Hematopoietic multipotent progenitor cell treated with erythropoietin and hydrocortisone succinate and interleukin-3 and kit ligand, for 4 days (in vitro differentiated cells): ENCODE results near the gene MRPS9.

Experiments used
- DNase-seq: peaks from one replicate; pipeline ENCODE4 v3.0.0-alpha.2; 2015

The MRPS9 gene

DNA sequence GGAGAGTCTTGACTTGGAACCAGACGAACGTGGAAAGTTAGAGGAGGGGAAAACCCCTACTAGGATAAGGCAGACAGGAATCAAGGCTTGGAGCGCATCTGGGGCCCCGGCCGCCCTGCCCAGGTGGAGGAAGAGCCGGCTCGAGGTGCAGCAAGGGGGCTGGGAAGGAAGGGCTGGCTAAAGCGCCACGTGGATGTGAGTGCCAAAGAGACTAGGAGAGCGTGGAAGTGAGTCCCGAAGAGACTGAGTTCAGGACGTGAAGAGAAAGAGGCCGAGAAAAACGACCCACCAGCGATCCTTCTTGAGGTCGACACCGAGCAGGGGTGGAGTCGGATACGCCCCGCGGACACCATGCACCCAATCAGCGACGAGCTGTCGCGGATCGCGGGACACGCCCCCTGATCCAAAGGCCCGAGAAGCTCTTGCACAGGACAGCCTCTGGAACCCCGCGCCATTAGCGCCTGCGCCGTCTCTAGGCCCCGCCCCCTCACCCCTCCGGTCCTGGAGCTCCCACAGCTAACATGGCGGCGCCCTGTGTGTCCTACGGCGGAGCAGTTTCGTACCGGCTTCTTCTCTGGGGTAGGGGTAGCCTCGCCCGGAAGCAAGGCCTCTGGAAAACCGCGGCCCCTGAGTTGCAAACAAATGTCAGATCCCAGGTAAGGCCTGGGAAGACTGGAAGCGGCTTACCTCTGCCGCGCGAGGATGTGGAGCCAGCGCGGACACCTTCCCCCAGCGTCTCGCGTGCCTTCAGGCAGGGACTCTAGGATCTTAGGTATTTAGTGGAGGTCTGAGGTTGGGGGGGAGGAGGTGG is at the start of gene MRPS9:
TSS of gene MRPS9 (plus strand) at position 498 of the 811 bp plus-strand sequence. CDS start at position 522, 24 bp downstream.
- DNase-seq: peak; percentile 99

GRCh38 chr2:105005181-105005951 is 32.5 kb upstream of the MRPS9 start:
- DNase-seq: no peak

GRCh38 chr2:105007367-105007766 is 30.5 kb upstream of the MRPS9 start:
- no peak for DNase-seq

DNA sequence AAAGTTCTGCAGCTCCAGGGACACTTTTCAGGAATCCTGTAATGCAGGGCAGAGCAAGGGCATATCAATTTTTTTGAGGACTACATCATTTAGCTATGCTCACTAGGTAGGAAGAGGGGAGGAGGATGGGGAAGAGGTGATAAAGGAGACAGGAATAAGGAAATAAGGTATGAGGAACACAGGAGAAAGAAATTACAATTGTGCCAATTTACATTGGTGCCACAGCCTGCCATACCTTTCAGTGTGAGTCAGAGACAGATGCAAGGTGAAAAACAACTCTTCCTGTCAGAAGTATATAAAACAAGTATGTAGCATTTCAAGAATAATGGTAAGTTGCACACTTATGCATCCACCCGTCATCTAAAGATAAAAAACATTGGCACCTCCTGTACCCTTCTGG is 5.4 kb upstream of the MRPS9 start:
- DNase-seq: no peak

GRCh38 chr2:105034170-105034569 is 3.7 kb upstream of the MRPS9 start:
- no peak for DNase-seq

DNA sequence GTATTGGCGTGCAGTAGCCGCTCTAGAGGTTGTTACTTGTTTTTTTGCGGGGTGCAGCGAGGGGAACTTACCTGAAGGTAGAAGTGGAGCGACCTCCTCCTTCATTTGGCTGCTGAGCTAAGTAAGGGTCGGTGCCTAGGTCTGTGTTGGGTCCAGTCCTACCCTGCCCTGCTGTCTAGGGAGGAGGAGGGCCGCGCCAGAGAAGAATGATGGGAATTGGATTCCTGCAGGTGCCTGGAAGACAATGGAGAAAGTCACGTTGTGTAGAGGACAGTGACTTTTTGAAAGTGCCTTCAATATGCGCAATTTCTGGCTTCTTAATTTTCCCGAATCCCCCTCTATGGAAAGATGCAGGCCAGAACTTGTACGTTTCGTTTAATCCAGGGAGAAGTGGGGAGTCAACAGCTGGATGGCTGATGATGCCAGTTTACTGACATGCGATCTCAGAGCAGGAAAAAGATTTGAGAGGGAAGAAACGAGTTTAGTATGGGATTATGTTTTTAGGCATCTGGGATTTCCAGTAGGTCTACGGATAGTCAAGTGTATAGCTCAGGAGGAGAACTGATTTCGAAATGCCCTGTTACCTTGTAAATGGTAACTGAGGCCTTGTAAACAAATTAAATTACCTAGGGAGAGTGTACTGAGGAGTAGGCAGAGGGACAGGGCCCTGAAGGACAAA is 653 bp downstream of the MRPS9 start:
- peak; percentile 24 for DNase-seq

DNA sequence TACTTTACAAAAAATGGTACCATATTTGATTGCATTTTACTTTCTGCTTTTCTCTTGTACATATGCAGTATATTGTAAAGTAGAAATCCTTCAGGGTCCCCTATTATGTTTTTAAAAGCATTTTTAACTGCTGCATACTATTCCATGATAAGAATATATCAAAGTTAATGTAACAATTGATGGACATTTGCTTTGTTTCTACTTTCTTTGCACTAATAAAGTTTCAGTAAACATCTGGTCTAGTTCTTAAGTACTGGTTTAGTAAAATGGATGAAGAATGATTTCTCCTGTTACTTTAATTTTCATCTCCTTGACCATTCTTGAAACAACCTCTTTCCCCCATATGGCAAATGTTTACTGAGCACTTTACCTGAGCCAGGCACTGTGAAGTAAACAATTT is 1.7 kb downstream of the MRPS9 start:
- DNase-seq: no peak

- peak; percentile 42 for DNase-seq
Observed at GRCh38 chr2:105042189-105042588, 4.3 kb downstream of the MRPS9 start.

GRCh38 chr2:105052773-105053172 is 14.9 kb downstream of the MRPS9 start:
- DNase-seq: peak; percentile 85

- DNase-seq: peak; percentile 19
Observed at GRCh38 chr2:105055613-105056012, 17.7 kb downstream of the MRPS9 start.

DNA sequence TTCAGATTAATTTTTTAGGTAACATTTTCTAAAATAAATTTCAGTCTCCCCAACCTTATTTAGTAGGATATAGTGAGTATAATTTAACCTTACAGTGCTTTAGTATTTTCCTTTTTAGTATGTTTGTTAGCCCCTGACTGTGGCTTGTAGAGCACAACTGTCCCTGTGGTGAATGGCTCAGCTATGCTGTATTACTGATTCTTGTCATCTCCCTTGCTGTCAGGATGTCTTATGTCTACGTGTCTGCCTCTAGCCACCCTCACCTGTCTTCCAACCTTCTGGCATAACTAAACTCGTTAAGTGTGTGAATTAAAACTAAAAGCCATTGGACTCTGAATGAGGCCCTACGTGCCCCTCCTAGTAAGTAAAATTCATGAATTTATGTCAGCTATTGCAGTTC is 18.4 kb downstream of the MRPS9 start:
- no peak for DNase-seq

DNA sequence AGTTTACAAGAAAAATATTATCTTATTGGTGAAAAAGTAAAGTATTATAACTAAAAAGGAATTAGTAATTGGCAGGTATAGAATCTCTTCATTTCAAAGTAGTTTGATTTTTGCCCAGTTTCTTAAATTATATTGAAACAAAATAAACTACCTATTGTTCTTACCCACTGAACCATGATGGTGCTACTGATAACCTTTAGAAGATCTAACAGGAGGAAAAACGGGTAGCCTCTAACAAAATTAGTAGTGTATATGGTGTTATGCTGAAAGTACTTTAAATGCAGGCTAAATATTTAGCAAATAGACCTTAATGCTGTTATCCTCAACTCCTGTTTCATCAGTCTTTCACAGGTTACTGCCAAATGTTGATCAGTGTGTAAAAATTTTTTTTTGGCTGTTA is 19.1 kb downstream of the MRPS9 start:
- DNase-seq: no peak

- DNase-seq: no peak
Observed at GRCh38 chr2:105061560-105061959, 23.7 kb downstream of the MRPS9 start.

- DNase-seq: peak; percentile 33
Observed at GRCh38 chr2:105062158-105062557, 24.3 kb downstream of the MRPS9 start.

DNA sequence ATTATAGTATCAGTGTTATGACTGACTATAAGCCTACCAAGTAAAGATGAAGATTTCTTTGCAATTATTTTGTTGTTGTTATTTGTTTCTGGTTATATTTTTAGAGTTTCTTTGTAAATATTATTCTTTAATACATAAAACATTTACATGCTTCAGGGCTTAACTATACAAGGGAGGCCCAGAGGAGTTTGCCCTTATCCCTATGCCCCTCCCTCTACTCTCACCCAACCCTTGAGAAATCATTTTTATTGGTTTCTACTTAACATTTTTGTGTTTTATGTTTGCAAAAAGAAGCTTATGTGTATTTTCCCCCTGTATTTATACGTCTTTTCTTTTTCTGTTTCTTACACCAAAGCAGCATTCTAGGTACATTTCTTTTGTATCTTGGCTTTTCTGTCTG is 30.5 kb downstream of the MRPS9 start:
- no peak for DNase-seq

DNA sequence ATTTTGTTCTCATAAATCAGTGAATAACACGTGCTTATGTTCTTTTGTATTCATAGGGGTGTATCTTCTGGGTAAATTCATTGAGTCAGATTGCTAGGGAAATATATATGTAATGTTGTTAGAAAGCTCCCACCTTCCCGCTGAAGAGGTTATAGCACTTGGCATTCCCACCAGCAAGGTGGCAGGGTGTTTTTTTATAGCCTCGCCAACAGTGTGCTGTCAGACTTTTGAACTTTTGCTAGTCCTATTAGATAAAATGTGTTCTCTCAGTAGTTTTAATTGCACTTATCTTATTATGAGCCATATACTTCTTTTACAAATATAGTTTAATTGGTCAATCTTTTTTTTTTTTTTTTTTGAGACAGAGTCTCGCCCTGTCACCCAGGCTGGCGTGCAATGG is 31.0 kb downstream of the MRPS9 start:
- no peak for DNase-seq

DNA sequence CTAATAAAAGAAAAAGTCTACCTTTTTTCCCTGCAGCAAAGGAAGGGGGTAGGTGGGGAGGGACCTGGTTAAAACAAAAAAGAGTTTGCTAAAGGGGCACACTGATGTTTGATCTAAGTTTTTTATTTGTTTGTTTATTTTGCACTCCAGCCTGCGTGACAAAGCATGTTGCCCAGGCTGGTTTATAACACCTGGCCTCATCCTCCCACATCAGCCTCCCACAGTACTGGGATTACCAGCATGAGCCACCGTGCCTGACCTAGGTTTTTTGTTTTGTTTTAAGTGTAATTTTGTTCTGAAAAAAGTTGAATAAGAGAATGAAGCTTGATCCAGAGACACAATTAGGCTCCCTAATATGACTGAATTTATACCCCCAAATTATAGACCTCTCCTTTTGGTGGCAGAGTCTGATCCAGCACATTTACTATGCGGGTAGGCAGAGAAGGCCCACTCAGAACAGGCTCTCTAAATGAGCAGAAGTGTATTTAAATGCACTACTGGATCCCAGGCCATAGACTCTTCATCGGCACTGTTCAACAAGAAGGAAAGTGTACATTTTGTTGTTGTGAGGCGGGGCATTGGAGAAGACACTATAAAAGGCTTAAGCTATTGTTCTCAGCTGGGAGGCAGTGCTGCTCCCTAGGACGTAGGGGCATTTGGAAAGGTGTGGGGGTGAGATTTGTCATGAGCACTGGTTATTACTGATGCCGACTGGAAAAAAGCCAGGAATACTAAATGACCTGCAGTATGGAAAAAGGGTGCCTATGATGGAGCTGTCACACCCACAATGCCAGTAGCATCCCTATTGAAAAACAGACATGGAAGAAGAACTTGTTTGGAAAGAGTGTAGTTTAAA is 32.4 kb downstream of the MRPS9 start:
- no peak for DNase-seq

DNA sequence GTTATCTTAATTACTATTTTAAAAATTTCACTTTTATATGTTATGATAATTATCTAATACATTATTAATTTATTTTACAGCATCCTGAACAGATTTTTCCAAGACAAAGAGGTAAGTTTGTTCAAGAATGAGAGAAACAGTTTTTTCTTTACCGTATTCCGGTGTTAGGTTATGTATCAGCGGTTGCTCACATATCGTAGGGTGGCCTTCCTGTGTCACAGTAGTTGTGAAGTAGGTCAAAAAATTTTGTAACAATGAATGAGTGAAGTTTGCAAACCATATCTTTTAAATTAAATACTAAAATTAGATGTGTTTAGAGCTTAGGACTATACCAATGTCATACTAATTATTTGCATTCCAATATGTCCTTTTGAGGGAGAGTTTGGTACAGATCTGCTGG is 33.5 kb downstream of the MRPS9 start:
- no peak for DNase-seq

DNA sequence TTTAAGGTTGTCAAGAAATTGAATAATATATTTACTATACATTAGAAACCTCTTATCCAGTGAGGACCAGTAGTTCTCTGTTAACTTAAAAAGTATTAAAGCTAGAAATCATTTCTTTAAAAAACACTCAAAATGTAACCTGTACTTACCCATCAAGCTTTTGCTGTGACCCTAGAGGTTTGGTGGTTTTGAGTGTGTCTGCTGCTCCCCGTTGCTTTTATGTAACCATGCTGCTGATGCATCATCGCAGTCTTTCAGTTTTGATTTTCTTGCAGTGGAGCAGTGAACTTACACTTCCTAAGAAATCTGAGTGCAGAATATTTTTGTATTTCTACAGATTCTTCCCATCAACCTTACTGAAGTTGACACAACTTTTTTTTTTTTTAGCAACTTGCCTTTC is 34.2 kb downstream of the MRPS9 start:
- no peak for DNase-seq

DNA sequence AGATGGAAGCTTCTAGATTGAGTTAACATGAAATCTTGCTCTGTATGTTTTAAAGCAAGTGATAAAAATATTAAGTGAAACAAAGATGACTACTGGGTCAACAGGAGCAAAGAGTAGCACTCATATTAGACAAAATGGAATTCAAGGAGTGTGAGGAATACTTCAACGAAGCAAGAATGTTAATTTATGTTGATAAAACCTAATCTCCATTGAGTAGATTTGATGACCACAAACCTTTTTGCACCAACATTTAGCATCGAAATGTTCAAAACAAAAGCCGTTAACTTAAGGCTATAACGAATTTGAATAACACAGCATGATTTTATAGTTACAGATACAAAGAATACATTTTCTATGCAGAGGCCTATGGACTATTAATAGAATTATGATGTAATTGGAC is 35.7 kb downstream of the MRPS9 start:
- DNase-seq: no peak

DNA sequence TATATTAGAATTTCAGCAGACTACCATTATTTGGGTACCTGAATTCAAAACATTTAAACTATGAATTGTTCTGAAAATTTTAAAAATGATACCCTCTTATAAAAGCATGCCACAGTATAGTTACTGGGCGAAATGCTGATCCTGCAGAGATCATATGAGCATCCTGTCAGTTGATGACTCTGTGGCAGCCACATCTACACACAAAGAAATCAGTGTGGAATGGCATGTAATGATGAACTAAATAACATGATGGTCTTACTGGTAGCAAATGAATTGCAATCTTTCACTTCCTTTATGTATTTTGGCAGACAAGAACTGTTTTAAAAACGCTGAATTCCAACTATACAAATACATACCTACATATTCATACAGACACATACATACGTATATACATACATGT is 38.3 kb downstream of the MRPS9 start:
- no peak for DNase-seq

DNA sequence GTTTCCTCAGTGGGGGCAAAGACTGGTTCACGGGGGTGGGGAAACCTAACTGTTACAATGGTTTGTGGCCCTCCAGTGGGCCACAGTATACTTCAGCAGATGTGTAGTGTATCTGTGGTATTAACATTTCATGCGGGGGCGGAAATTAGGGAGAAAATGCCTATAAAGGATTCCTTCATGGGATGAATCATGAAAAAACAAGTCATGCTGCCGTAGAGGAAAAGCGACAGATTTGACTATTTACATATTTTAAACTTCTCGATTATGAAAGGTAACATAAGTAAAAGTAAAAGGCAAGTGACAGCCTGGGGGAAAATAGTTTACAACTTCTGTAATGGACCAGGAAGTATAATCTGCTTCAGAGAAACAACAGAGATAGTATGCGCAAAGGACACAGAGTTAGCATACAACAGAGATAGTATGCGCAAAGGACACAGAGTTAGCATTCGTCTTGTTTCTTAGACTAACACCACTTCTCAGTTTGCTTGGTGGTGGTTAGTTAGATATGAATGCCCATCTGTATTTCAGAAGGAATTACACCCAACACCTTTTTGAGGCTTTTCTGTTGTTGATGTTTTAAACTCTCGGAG is 41.1 kb downstream of the MRPS9 start:
- no peak for DNase-seq
